Right renal cortex interstitium (tissue), 3 donors: ENCODE measurements around the gene ZNF217. TPM values are rescaled to one million over a fixed set of nuclear protein-coding genes. Genes with fewer than 3 reads are reported as not detected.
"Not testable (repeated sequence)": the region's sequence is repeated elsewhere in the genome, so short reads cannot be mapped to it uniquely, and the experiment has no call there.

Source experiments
- DNase-seq, 3 donors: peaks; one replicate each; pipeline ENCODE4 v3.0.0-alpha.2; 2013; ENCODE audit warnings: low read depth in 3 of 3, low spot score in 2 of 3
- polyA plus RNA-seq, 3 donors: library from polyadenylated mRNA; unstranded; fragments of 120-200 nt; gene quantifications; one replicate each; pipeline ENCODE4 v1.2.1, GENCODE V29; 2013; ENCODE audit not compliant: insufficient read length in 3 of 3

The ZNF217 gene
- polyA plus RNA-seq, 3 donors = 31.8 to 34.8 (median 32.2) TPM

DNA sequence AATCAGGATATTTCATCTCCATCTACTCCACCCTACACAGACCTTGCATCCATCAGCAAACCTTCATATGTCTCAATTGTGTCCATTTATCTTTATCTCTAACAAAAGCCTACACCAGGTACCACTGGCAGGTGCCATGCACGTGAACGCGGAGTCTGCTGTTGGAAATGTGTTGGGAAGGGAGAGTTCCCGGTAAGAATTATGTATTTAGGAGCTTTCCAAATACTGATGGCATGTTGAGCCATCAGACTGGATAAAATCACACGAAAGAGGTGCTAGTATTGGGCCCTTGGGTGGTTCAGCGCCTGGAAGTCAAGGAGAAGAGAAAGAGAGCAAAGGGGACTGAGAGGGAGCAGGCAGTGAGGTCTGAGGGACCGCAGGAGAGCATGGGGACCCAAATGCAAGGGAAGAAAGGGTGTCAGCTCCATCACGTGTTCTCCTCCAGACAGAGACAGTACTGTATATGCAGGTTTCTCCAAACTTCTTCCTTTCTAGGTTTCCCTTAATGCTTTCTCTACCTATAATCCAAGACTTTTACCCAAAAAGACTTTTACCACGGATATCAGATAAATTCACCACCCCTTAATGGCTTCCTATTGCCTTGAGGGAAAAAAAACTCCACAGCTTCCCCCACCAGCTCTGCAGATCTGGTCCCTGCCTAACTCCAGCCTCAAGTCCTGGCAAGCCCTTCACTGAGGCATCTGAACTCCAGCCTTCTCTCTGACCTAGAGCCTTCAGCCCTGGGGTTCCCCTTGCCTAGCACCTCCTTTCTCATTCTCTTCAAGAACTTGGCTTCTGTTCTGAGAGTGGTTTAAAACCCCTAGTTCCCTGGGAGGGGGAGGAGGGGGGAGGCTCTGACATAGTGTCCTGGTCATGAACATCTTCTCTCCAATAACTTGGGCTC is 4.8 kb upstream of the ZNF217 start:
- no peak for DNase-seq

- no peak for DNase-seq
Observed at GRCh38 chr20:53597521-53598120, 4.0 kb upstream of the ZNF217 start.

DNA sequence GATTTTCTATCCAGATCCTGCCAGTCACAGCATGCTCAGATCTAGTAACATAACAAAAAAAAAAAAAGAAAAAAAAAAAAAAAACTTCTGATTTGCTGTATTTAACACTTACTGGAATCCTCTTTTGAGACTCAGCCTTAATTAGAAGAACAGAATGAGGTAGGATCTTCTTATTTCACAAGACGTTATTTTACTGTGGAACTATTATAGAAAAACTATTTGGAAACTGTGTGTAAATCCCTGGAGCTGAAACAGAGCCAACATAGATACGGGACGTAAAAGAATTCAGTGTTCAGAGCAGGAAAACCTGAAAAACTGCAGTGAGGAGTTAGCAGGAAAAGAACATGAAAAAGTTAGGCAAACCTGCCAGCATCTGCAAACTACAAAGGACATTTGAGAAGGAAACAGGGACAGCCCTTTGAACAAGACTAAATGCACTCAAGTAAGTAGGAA is 3.4 kb upstream of the ZNF217 start:
- no peak for DNase-seq

DNA sequence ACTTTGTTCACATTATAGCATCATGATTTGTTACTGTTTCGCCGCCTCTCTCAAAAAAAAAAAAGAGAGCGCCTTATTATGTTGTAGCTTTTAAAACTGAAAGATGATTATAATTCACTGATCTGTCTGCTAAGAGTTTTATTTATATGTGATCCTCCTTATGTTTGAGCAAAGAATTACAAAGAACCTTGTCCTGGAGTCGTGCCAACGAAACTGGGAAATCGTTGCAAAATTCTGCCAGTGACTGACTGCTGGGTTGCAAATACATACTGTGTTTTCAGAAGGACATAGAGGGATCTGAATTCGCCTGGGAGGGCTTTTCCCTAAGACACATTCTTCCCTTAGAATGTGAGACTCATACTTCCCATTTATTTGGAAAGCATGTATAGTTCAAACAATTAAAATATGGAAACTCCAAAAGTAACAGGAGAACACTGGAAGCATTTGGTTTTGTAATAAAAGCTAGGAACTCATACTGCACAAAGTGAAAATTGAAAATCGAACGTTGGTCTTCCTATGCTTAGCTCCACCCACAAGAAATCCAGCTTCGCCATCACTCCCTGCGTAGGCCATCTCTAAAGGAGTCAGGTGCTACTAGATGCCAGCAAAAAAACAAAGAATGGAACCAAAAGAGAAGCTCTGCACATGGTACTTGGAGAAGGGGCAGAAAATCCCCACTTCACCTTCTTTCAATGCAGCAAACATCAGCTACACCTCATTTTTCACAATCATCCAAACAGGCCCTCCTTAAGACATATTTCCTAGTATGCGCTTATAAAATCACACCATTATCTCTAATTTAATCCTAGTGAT is 2.8 kb upstream of the ZNF217 start:
- DNase-seq = not testable (repeated sequence)

DNA sequence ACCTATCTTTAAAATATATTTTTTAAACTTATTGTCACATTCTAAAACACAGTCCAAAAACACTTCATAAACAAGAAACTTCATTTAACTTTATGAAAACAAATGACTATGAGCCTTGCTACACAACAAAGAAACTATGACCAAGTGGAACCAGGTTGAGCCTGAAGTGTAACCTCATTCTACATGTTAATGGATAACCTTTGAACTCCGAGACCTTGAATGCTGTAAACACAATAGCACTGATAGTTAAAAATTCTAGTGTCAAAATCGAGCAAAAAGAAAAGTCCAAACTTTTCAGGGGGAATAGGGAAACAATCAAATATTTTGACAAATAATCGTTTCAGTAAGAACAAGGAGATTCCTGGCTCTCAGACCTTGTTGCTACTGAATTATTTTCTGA is 2.1 kb upstream of the ZNF217 start:
- not testable (repeated sequence) for DNase-seq

GRCh38 chr20:53595018-53595378 is 1.4 kb upstream of the ZNF217 start:
- DNase-seq = no peak

DNA sequence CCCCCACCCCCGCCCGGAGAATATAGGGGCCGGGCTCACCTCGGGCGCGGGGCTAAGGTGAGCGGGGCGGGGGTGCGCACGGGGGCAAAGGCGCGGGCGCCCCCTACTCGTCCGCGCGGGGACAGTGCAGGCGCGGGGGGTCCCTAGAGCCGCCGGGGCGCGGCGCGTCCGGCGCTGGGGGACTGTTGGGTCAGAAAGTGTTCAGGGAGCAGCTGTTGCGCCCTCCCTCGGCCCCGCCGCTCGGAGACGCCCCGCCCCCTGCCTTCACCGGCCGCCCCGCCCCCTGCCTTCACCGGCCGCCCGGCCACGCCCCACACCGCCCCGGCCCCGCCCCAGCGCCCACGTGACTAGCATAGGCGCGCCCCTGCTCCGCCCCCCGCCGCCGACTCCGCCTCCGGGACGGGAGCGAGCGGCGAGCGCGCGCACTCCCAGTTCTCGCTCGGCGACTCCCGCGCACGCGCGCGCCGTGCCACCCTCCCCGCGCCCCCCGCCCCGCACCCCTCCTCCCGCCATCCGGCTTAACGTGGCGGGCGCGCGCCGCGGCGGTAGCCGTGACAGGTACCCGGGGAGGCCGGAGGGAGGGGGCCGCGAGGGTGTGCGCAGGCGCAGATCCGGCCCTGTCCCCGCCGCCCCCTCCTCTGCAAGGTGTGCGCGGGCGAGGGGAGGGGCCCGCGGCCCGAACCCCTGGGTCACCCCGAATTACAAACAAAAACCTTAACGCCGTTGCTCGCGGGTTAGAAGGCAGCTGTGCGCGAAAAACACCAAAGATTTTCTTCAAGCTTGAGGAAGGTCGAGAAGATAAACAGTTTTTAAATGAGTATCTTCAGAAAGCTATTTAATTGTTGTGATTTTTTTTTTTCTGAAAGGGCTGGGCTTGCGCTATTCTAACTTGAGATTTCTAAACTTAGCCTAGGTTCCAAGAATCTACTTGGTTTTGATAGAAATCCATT is 704 bp upstream of the ZNF217 start:
- DNase-seq = peak in 2 of 3 donors; percentile 81 to 83

DNA sequence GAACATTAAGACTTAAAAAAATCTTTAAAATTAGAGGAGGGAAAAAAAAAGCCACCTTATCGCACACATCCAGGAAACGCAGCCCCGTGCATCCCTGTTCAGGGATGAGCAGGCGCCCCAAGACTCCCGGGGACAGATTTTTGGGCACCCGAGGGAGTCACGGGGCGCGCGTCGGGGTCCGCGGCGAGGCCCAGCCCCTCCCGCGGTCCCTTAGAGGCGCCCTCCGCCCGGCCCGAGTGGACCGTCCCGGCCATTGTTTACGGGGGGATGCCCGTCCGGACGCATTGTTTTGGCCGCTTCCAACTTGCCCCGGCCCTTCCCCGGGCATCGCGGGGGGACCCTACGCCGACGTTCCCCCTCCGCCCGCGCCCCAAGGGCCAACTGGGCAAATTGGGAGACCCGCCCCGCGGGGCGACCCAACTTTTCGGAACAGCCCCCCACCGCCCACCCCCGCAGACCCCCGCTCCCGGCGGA is 610 bp downstream of the ZNF217 start:
- DNase-seq = no peak

DNA sequence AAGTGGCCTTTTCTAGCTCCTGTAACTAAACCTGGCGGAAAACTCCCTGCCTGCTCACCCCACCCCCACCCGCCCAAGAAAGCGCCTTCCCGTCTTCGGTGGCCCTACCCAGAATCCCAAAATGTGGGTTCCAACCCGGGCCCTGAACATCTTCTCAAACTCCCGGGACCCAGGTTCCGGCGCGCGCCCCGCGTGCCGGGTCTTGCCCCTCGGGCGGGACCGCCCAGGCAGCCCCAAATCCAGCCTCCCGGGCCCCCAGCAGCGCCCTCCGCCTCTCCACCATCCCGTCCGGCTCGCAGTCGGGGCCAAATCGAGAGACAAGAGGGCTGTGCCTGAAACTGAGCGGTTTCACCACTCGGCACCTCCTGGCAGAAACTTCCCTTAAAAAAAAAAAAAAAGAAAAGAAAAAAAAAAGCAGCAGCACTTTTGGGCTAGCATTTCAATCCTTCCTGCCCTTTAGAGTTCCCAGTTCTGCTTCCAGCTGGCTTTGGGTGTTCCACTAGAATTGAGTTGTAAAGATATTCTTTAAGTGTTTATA is 1.1 kb downstream of the ZNF217 start:
- DNase-seq = not testable (repeated sequence)

- not testable (repeated sequence) for DNase-seq
Observed at GRCh38 chr20:53591941-53592441, 1.6 kb downstream of the ZNF217 start.

- not testable (repeated sequence) for DNase-seq
Observed at GRCh38 chr20:53591206-53591741, 2.4 kb downstream of the ZNF217 start.

- not testable (repeated sequence) for DNase-seq
Observed at GRCh38 chr20:53590608-53591007, 3.0 kb downstream of the ZNF217 start.

DNA sequence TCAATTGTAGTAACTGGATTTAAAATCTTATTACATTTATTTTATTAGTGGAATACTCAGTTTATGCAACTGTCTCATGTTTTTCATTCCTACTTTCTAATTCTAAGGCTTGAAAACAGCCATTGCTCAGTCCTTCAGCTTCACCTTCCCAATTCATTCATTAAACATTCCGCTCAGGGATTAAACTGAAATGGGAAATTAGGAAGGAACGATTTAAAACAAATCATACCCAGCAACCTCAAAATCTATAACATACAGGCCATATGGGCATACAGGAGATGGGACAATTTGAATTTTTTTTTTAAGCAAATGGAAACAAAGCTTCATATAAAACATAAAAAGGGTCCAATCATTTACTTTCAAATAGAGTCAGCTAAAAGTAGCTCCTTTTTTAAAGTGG is 3.5 kb downstream of the ZNF217 start:
- not testable (repeated sequence) for DNase-seq

GRCh38 chr20:53589321-53590065 is 4.1 kb downstream of the ZNF217 start:
- not testable (repeated sequence) for DNase-seq

GRCh38 chr20:53587157-53587703 is 6.4 kb downstream of the ZNF217 start:
- DNase-seq = not testable (repeated sequence)

- DNase-seq = no peak
Observed at GRCh38 chr20:53586640-53587039, 7.0 kb downstream of the ZNF217 start.

DNA sequence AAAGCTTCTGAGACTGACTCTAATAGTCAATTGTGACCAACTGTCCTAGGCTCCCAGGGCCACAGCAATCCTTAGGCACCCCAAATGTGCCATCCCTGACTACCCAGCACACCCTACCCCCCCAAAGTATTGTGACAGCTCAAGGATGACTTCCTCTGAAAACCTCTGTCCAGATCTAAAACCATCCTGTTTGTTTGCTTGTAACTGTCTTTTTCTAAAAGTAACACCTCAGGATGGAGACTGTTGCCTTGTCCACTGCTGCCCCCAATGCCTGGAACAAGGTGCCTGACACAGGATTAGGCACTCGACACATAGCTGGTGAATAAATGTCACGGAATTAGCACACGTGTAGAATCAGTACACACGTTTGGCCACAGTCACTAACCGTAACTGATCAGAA is 7.7 kb downstream of the ZNF217 start:
- not testable (repeated sequence) for DNase-seq

DNA sequence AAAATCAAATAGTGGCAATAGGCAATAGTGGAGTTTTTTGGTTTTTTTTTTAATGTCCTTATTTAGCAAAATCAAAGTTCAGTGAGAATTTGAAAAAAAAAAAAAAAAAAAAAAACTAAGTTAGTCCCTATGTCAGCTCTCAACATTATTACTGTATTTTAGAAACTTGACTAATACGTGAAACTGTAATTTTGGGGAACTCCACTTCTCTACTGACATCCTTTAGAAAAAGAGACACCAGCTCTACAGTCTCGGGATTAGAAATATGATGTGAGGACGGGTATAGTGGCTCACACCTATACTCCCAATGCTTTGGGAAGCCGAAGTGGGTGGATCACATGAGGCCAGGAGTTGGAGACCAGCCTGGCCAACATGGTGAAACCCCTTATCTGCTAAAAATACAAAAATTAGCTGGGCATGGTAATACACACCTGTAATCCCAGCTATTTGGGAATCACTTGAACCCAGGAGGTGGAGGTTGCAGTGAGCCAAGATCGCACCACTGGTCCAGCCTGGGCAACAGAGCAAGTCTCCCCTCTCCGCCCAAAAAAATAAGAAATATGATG is 8.6 kb downstream of the ZNF217 start:
- not testable (repeated sequence) for DNase-seq
